K562 (cell line): ENCODE measurements around the gene NDUFV2. TPM values are rescaled to one million over a fixed set of nuclear protein-coding genes. Genes with fewer than 3 reads are reported as not detected.

Experiments used
- ATAC-seq: fragments of 200-7000 bp; cut with Tn5 transposase; 3 replicates; pipeline ENCODE4 v1.9.1; 2020; ENCODE audit warnings: moderate library complexity
- BruUV-seq: library from RNA; stranded (reverse); fragments of 400-500 nt; replicated peaks from 2 replicates; lab custom pipeline; 2021; lab: Mats Ljungman, UMichigan
- CTCF ChIA-PET: fragments of 300-600 bp; formaldehyde crosslinking; extraction: SDS; loops from one replicate; lab custom pipeline; 2021; ENCODE audit warnings: low intra/inter-chr PET ratio; lab: Yijun Ruan, JAX
- POLR2A ChIA-PET: fragments of 300-600, 350-650 bp; sonication (Branson Sonifier 250); formaldehyde crosslinking; extraction: SDS; loops from one replicate; lab custom pipeline; 2021; ENCODE audit warnings: antibody characterized with exemption, inconsistent platforms; lab: Yijun Ruan, JAX
- DNase-seq, 4 experiments: peaks; one replicate each; pipeline versions ENCODE4 v3.0.0 to v3.0.0-alpha.2; 2011 to 2018; ENCODE audit warnings: low spot score in 3 of 4, mixed read lengths in 3 of 4; ENCODE audit errors: extremely low read depth in 1 of 4
- FAIRE-seq: peaks from 2 replicates; lab custom pipeline; 2011; peaks lifted over from hg19 to GRCh38; lab: Jason Lieb, UNC
- H2AFZ ChIP-seq: 2 replicates; pipeline ENCODE4 v1.6.0; 2011; ENCODE audit warnings: low read depth, low read length, control low read depth, inconsistent platforms
- H3K27ac ChIP-seq: fragments of 200-600 bp; 3 replicates; pipeline ENCODE4 v1.8.0; 2011; ENCODE audit warnings: low read depth, mild to moderate bottlenecking, control low read depth, inconsistent platforms, low read length, moderate library complexity, mixed read lengths; ENCODE audit errors: extremely low read depth
- H3K27me3 ChIP-seq, 2 experiments: fragments of 300-600 bp in 1 of 2; 2 replicates in 1 of 2; 3 replicates in 1 of 2; pipeline versions ENCODE4 v1.6.0 to v1.8.0; 2011; ENCODE audit warnings: inconsistent platforms in 2 of 2, low read length in 2 of 2, mild to moderate bottlenecking in 1 of 2, mixed read lengths in 1 of 2, moderate library complexity in 1 of 2; ENCODE audit not compliant: control insufficient read depth in 2 of 2, insufficient read depth in 2 of 2
- H3K36me3 ChIP-seq: fragments of 300-600 bp; 3 replicates; pipeline ENCODE4 v1.8.0; 2011; ENCODE audit warnings: mild to moderate bottlenecking, low read length, inconsistent platforms; ENCODE audit not compliant: control insufficient read depth, insufficient read depth
- H3K4me1 ChIP-seq, 2 experiments: fragments of 200-600 bp in 1 of 2; replicated peaks in 1 of 2; 2 replicates in 1 of 2; 3 replicates in 1 of 2; pipeline versions ENCODE4 v1.5.1 to v1.8.0; 2011; ENCODE audit warnings: inconsistent platforms in 2 of 2, low read length in 2 of 2, mild to moderate bottlenecking in 1 of 2, mixed read lengths in 1 of 2, moderate library complexity in 1 of 2; ENCODE audit not compliant: control insufficient read depth in 2 of 2, insufficient read depth in 2 of 2
- H3K4me2 ChIP-seq: 2 replicates; pipeline ENCODE4 v1.6.1; 2011; ENCODE audit warnings: low read length, control low read depth, inconsistent platforms, mixed read lengths; ENCODE audit not compliant: insufficient read depth
- H3K4me3 ChIP-seq: fragments of 200-600 bp; sonication (generic), shearing (Covaris generic); 2 replicates; pipeline ENCODE4 v1.5.1; 2016; ENCODE audit warnings: control low read depth, inconsistent platforms
- H3K79me2 ChIP-seq: fragments of 200-600 bp; 3 replicates; pipeline ENCODE4 v1.8.0; 2011; ENCODE audit warnings: low read length, inconsistent platforms; ENCODE audit not compliant: control insufficient read depth, insufficient read depth
- H3K9ac ChIP-seq, 2 experiments: 2 replicates each; pipeline versions ENCODE4 v1.6.0 to v1.6.1; 2011; ENCODE audit warnings: low read depth in 2 of 2, low read length in 2 of 2, control low read depth in 1 of 2, inconsistent platforms in 1 of 2, mild to moderate bottlenecking in 1 of 2, mixed read lengths in 1 of 2; ENCODE audit not compliant: insufficient read depth in 1 of 2
- H3K9me1 ChIP-seq: one replicate; pipeline ENCODE4 v1.6.0; 2011; ENCODE audit warnings: inconsistent platforms, mild to moderate bottlenecking, low read length, moderate library complexity; ENCODE audit not compliant: control insufficient read depth, insufficient read depth
- H3K9me3 ChIP-seq: replicated peaks from 2 replicates; pipeline ENCODE4 v1.5.1; 2011; ENCODE audit warnings: low read depth, low read length, inconsistent platforms; ENCODE audit not compliant: control insufficient read depth, insufficient read depth
- H4K20me1 ChIP-seq: replicated peaks from 2 replicates; pipeline ENCODE4 v1.6.1; 2011; ENCODE audit warnings: low read length, inconsistent platforms, mixed read lengths; ENCODE audit not compliant: control insufficient read depth, insufficient read depth
- CREBBP ChIP-seq: IDR thresholded peaks from one replicate; pipeline ENCODE4 v1.6.1; 2012; ENCODE audit warnings: low read depth, mild to moderate bottlenecking, control low read depth, inconsistent platforms, low read length
- DIDO1 ChIP-seq: fragments of 450-650 bp; IDR thresholded peaks from 2 replicates; pipeline ENCODE4 v1.6.1; 2016; ENCODE audit warnings: low read depth, missing biosample characterization, missing genetic modification characterization
- E2F8 ChIP-seq: fragments of 450-650 bp; IDR thresholded peaks from 2 replicates; pipeline ENCODE4 v1.7.1; 2018; ENCODE audit warnings: mild to moderate bottlenecking, low read depth; ENCODE audit not compliant: partially characterized antibody
- ELK1 ChIP-seq: sonication (generic); formaldehyde crosslinking; IDR thresholded peaks from 2 replicates; pipeline ENCODE4 v1.8.1; 2022; ENCODE audit warnings: missing genetic modification reagents
- POLR2AphosphoS2 ChIP-seq: IDR thresholded peaks from 2 replicates; pipeline ENCODE4 v1.6.1; 2012; ENCODE audit warnings: low read length, improper control_type of control experiment
- REST ChIP-seq, 2 experiments: fragments of 450-650 bp; formaldehyde crosslinking in 1 of 2; IDR thresholded peaks; 2 replicates each; pipeline versions ENCODE4 v1.4.0 to v1.6.1; 2014 to 2020; ENCODE audit warnings: mild to moderate bottlenecking in 2 of 2, borderline replicate concordance in 1 of 2, low read depth in 1 of 2
- TAF9B ChIP-seq: fragments of 450-650 bp; IDR thresholded peaks from 2 replicates; pipeline ENCODE4 v1.6.1; 2018; ENCODE audit warnings: mild to moderate bottlenecking; ENCODE audit not compliant: partially characterized antibody
- WGBS: fragments of 100-300 bp; shearing (Covaris generic); methylation state at CpG from one replicate; pipeline ENCODE4 v1.1.6; 2016; ENCODE audit warnings: low coverage, mixed read lengths; ENCODE audit not compliant: insufficient coverage; ENCODE audit errors: missing lambda C conversion rate; 5-methylcytosine and 5-hydroxymethylcytosine counted together
- in situ Hi-C: fragments of 300-500 bp; cut with MboI; formaldehyde crosslinking; loops from 4 replicates; pipeline ENCODE4 v1.15.0; 2018; ENCODE audit warnings: inconsistent platforms, mixed read lengths
- intact Hi-C: fragments of 100-400 bp; cut with micrococcal nuclease; formaldehyde crosslinking; loops from 2 replicates; pipeline ENCODE4 v1.14.2; 2022
- polyA plus RNA-seq, 8 experiments: library from polyadenylated mRNA; depleted of rRNA in 4 of 8; stranded (reverse) in 5 of 8; unstranded in 3 of 8; fragments of >200 nt; fragmentation: Nextera tagmentation in 2 of 8; fragmentation: Illumina TruSeq in 1 of 8; extraction: Ambion mirVana in 2 of 8; extraction: Trizol in 1 of 8; gene quantifications; 2 replicates each; pipeline versions ENCODE4 v1.2.1 to v1.2.3, GENCODE V29; 2011 to 2014; ENCODE audit warnings: inconsistent platforms in 1 of 8, missing spikeins in 1 of 8
- total RNA-seq, 7 experiments: library from RNA; depleted of rRNA in 6 of 7; stranded (reverse); fragments of >200 nt in 6 of 7; fragmentation: Illumina TruSeq in 2 of 7; extraction: Trizol in 2 of 7; gene quantifications; 2 replicates each; pipeline versions ENCODE4 v1.2.1 to v1.2.3, GENCODE V29; 2011 to 2021; ENCODE audit warnings: low replicate concordance in 1 of 7

NDUFV2 gene
- total and polyA plus RNA-seq, 9 of the 15 experiments (the other 6 are each of a cell fraction or from before 2014, with no cell fraction given) = 213 to 550 (median 384) TPM

GRCh38 chr18:9102508-9103375, at the start of gene NDUFV2 (continued):
- TF ChIP-seq CREBBP (no peak), ELK1 (no peak), TAF9B (peak; percentile 82), E2F8 (peak; percentile 41)

GRCh38 chr18:9053814-9054213, 48.7 kb upstream of the NDUFV2 start:
- FAIRE-seq (no peak), ATAC-seq (no peak), DNase-seq (no peak)
- no peak overlapping the region for H3K4me2 ChIP-seq
- intact Hi-C loops (loop anchor here (2.0 to 10.0 kb wide), 3 partner anchors 57 to 359 kb away; no protein-coding TSS in a partner anchor), in situ Hi-C loops (no loop called here)
- H3K4me3 ChIP-seq = no peak overlapping the region
- no peaks in the 10 kb centered on the region for H3K79me2 ChIP-seq
- 71% methylated on average over 1 of the region's 1 CpG for WGBS
- H3K27me3 ChIP-seq = no peaks in the 10 kb centered on the region
- no peak overlapping the region for H3K9ac ChIP-seq
- no peaks in the 10 kb centered on the region for H3K36me3 ChIP-seq
- no peaks in the 10 kb centered on the region for H4K20me1 ChIP-seq
- no peak overlapping the region for H2AFZ ChIP-seq
- peaks cover 0 to 14% of the 10 kb centered on the region in 2 experiments; a peak in 3 of 5 replicates for H3K4me1 ChIP-seq
- no TSS peak for BruUV-seq
- H3K9me1 ChIP-seq = no peaks in the 10 kb centered on the region
- H3K27ac ChIP-seq = no peak overlapping the region
- CTCF ChIA-PET = no interaction called here
- POLR2A ChIA-PET = no interaction called here
- peaks cover 32% of the 10 kb centered on the region for H3K9me3 ChIP-seq
- TF ChIP-seq DIDO1 (tag) (no peak), REST (IDR thresholded peaks at IDR 0.05; ENCODE audit: borderline replicate concordance) (no peak), REST (CRISPR knock-in tag; IDR thresholded peaks at IDR 0.05; ENCODE audit: low read depth) (no peak), POLR2AphosphoS2 (no peak)
